Loucy (cell line): Measurements from ENCODE around the gene METTL17.
"Not testable (repeated sequence)": the region's sequence is repeated elsewhere in the genome, so short reads cannot be mapped to it uniquely, and the experiment has no call there.

Experiments used
- H2AFZ ChIP-seq: fragments of 200-600 bp; sonication (generic); 2 replicates; pipeline ENCODE4 v1.6.0; 2016; ENCODE audit warnings: antibody characterized with exemption, mild to moderate bottlenecking, low read length, moderate library complexity
- H3F3A ChIP-seq: fragments of 200-600 bp; 2 replicates; pipeline ENCODE4 v1.6.0; 2016; ENCODE audit warnings: antibody characterized with exemption, low read depth, mild to moderate bottlenecking
- H3K27me3 ChIP-seq: fragments of 200-600 bp; sonication (generic); 2 replicates; pipeline ENCODE4 v1.6.1; 2014; ENCODE audit warnings: low read length, mild to moderate bottlenecking; ENCODE audit not compliant: insufficient read depth, poor library complexity, severe bottlenecking
- H3K36me3 ChIP-seq: fragments of 200-600 bp; sonication (generic); 2 replicates; pipeline ENCODE4 v1.6.1; 2016; ENCODE audit warnings: low read length; ENCODE audit not compliant: insufficient read depth
- H3K4me1 ChIP-seq: fragments of 200-600 bp; sonication (generic); 2 replicates; pipeline ENCODE4 v1.5.1; 2014; ENCODE audit warnings: low read length, mild to moderate bottlenecking; ENCODE audit not compliant: insufficient read depth, poor library complexity, severe bottlenecking
- H3K4me2 ChIP-seq: fragments of 200-600 bp; sonication (generic); 2 replicates; pipeline ENCODE4 v1.6.0; 2014; ENCODE audit warnings: antibody characterized with exemption, low read length, low read depth, mild to moderate bottlenecking; ENCODE audit not compliant: poor library complexity, severe bottlenecking
- H3K4me3 ChIP-seq: fragments of 200-600 bp; sonication (generic); 2 replicates; pipeline ENCODE4 v1.5.1; 2014; ENCODE audit warnings: low read length, mild to moderate bottlenecking, mixed read lengths; ENCODE audit not compliant: poor library complexity, severe bottlenecking
- H3K79me2 ChIP-seq: fragments of 200-600 bp; sonication (generic); 2 replicates; pipeline ENCODE4 v1.6.1; 2014; ENCODE audit warnings: low read length; ENCODE audit not compliant: insufficient read depth
- H3K9ac ChIP-seq: fragments of 200-600 bp; sonication (generic); 2 replicates; pipeline ENCODE4 v1.6.0; 2014; ENCODE audit warnings: mild to moderate bottlenecking, low read depth, low read length, moderate library complexity; ENCODE audit not compliant: poor library complexity, severe bottlenecking
- H3K9me2 ChIP-seq: fragments of 200-600 bp; sonication (generic); replicated peaks from 2 replicates; pipeline ENCODE4 v1.6.1; 2016; ENCODE audit warnings: low read depth, low read length, mixed read lengths
- H3K9me3 ChIP-seq: fragments of 200-600 bp; sonication (generic); 2 replicates; pipeline ENCODE4 v1.6.1; 2014; ENCODE audit warnings: mild to moderate bottlenecking, antibody characterized with exemption, low read length, low read depth; ENCODE audit not compliant: insufficient read depth
- H4K20me1 ChIP-seq: fragments of 200-600 bp; sonication (generic); 2 replicates; pipeline ENCODE4 v1.6.0; 2014; ENCODE audit warnings: antibody characterized with exemption, low read length, mild to moderate bottlenecking; ENCODE audit not compliant: insufficient read depth, poor library complexity, severe bottlenecking
- CTCF ChIP-seq: fragments of 200-600 bp; sonication (generic); conservative IDR thresholded peaks from 2 replicates; pipeline ENCODE4 v1.5.1; 2014; ENCODE audit warnings: mild to moderate bottlenecking, antibody characterized with exemption, low read length
- EZH2phosphoT487 ChIP-seq: fragments of 200-600 bp; IDR thresholded peaks from 2 replicates; pipeline ENCODE4 v1.6.1; 2018; ENCODE audit warnings: antibody characterized with exemption, mild to moderate bottlenecking, moderate library complexity, borderline replicate concordance

Gene METTL17

GRCh38 chr14:20956376-20956976, 33.3 kb upstream of the METTL17 start:
- Histone ChIP-seq H3K36me3 (no peaks in the 10 kb centered on the region), H3K9me3 (no peaks in the 10 kb centered on the region), H4K20me1 (no peaks in the 10 kb centered on the region), H3K27me3 (no peaks in the 10 kb centered on the region), H3K79me2 (no peaks in the 10 kb centered on the region), H3F3A (no peaks in the 10 kb centered on the region), H3K9me2 (no peaks in the 10 kb centered on the region), H3K9ac (no peak overlapping the region), H3K4me1 (peaks cover 22% of the 10 kb centered on the region), H3K4me2 (no peak overlapping the region), H2AFZ (no peak overlapping the region), H3K4me3 (no peak overlapping the region)
- TF ChIP-seq CTCF (no peak), EZH2phosphoT487 (no peak)

GRCh38 chr14:20958946-20959345, 30.8 kb upstream of the METTL17 start:
- not testable (repeated sequence) for H3K36me3 ChIP-seq, H3K79me2 ChIP-seq, H4K20me1 ChIP-seq, H3F3A ChIP-seq, H3K4me3 ChIP-seq, H3K9me2 ChIP-seq, H3K9ac ChIP-seq, H3K9me3 ChIP-seq, H2AFZ ChIP-seq, H3K27me3 ChIP-seq, H3K4me2 ChIP-seq
- H3K4me1 ChIP-seq: peaks cover 25% of the 10 kb centered on the region

GRCh38 chr14:20969336-20969735, 20.4 kb upstream of the METTL17 start:
- Histone ChIP-seq H3K27me3 (no peaks in the 10 kb centered on the region), H3K36me3 (no peaks in the 10 kb centered on the region), H3F3A (no peaks in the 10 kb centered on the region), H3K4me2 (no peak overlapping the region), H3K79me2 (no peaks in the 10 kb centered on the region), H2AFZ (no peak overlapping the region), H3K9me2 (no peaks in the 10 kb centered on the region), H3K9ac (no peak overlapping the region), H4K20me1 (no peaks in the 10 kb centered on the region), H3K4me3 (no peak overlapping the region), H3K4me1 (no peaks in the 10 kb centered on the region), H3K9me3 (no peaks in the 10 kb centered on the region)
- no peak for TF ChIP-seq CTCF

- no peaks in the 10 kb centered on the region for H3K9me3 ChIP-seq
- H3F3A ChIP-seq: no peaks in the 10 kb centered on the region
- H3K9me2 ChIP-seq: no peaks in the 10 kb centered on the region
- no peaks in the 10 kb centered on the region for H3K79me2 ChIP-seq
- H3K36me3 ChIP-seq: no peaks in the 10 kb centered on the region
- peak overlapping the region; percentile 98 for H2AFZ ChIP-seq
- peak overlapping the region; percentile 79 for H3K4me3 ChIP-seq
- no peaks in the 10 kb centered on the region for H3K27me3 ChIP-seq
- peak overlapping the region; percentile 81 for H3K4me2 ChIP-seq
- H3K4me1 ChIP-seq: no peaks in the 10 kb centered on the region
- TF ChIP-seq EZH2phosphoT487 (no peak), CTCF (no peak)
- H3K9ac ChIP-seq: peak overlapping the region; percentile 75
- H4K20me1 ChIP-seq: no peaks in the 10 kb centered on the region
Measured at GRCh38 chr14:20970647-20970982, 19.2 kb upstream of the METTL17 start.
